Stimulated activated CD4-positive, alpha-beta T cell treated with anti-CD3 and anti-CD28 coated beads, Interleukin-12 subunit alpha, Interleukin-12 subunit beta, amount 100 ng/mL, for 24 hours (primary cell): ENCODE data around the gene NEGR1.

Experiments used
- DNase-seq, 2 experiments: peaks; one replicate each; pipeline ENCODE4 v3.0.0-alpha.2; 2020; ENCODE audit warnings: low read depth in 2 of 2

NEGR1 gene

DNA sequence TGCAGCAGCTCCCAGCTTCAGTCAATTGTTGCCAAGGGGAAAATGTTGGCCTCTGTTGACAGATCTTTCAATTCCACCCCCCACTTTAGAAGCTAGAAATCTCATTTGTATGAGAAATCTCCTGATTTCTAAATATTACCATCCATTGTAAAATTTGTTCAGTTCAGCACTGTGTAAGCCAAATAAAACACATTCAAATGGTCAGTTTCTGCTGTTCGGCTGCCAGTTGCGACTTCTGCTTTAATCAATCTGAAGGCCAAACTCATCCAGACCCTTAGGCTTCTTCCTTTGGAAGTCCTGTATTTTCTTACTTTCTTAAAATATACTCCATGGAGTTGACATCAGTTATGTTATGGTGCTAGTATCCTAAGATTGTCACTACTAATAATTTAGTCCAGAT lies 920.3 kb downstream of the NEGR1 start:
- DNase-seq: no peak

GRCh38 chr1:71357708-71358107 lies 924.6 kb downstream of the NEGR1 start:
- no peak for DNase-seq

- no peak for DNase-seq
Measured at GRCh38 chr1:71351438-71351837, 930.9 kb downstream of the NEGR1 start.

- no peak for DNase-seq
Measured at GRCh38 chr1:71350805-71351204, 931.5 kb downstream of the NEGR1 start.

- DNase-seq: no peak
Measured at GRCh38 chr1:71350330-71350729, 932.0 kb downstream of the NEGR1 start.
